Left ventricle myocardium superior (tissue), 1 donor: ENCODE data around the gene ZFR2. TPM values are rescaled to one million over a fixed set of nuclear protein-coding genes. Genes with fewer than 3 reads are reported as not detected.
A peak's percentile ranks its signal among the peaks of the same experiment; 100 is the strongest.
"Not testable (repeated sequence)": the region's sequence is repeated elsewhere in the genome, so short reads cannot be mapped to it uniquely, and the experiment has no call there.

ENCODE experiments used
- ATAC-seq: fragments of 200-7000 bp; cut with Tn5 transposase; one replicate; pipeline ENCODE4 v1.9.1; 2020; ENCODE audit warnings: mild to moderate bottlenecking, moderate library complexity
- DNase-seq: peaks from one replicate; pipeline ENCODE4 v3.0.0-alpha.2; 2020
- intact Hi-C: fragments of 100-400 bp; cut with micrococcal nuclease; formaldehyde crosslinking; loops from one replicate; pipeline ENCODE4 v1.11.0; 2022
- total RNA-seq: library from RNA; stranded (reverse); fragmentation: NEBNext Ultra II Directional; extraction: Animal tissue kit (Norgen Biotek cat#: 25700); gene quantifications from one replicate; pipeline ENCODE4 v1.2.1, GENCODE V29; 2021
- donor health status: DM: no; HTN: yes; CAD: no; lungs with severe emphysema.

The ZFR2 gene
- total RNA-seq, 1 donor from 2014 or later = not detected

- intact Hi-C loops = no loop called here
- DNase-seq (no peak), ATAC-seq (no peak)
These were observed 11.8 kb upstream of the ZFR2 start, which contains the start of gene ATCAY for GRCh38 chr19:3880471-3881271. Gene ATCAY, plus strand, starts transcription at chr19:3880685. Its CDS starts 5,083 bp downstream, at chr19:3885768.

- ATAC-seq (no peak), DNase-seq (no peak)
- intact Hi-C loops = no loop called here
These were observed 10.8 kb upstream of the ZFR2 start for GRCh38 chr19:3879656-3880055.

- ATAC-seq, intact Hi-C loops, DNase-seq: not testable (repeated sequence)
These were observed 5.9 kb upstream of the ZFR2 start for GRCh38 chr19:3874695-3875094.

- no peak for ATAC-seq
- intact Hi-C loops = no loop called here
These were observed 4.3 kb upstream of the ZFR2 start for GRCh38 chr19:3873151-3873550.

GRCh38 chr19:3867971-3868769 is 668 bp downstream of the ZFR2 start:
- no peak for ATAC-seq
- no peak for DNase-seq
- intact Hi-C loops = no loop called here

More at GRCh38 chr19:3873151-3873550, 4.3 kb upstream of the ZFR2 start:
- no peak for DNase-seq

- intact Hi-C loops = no loop called here
- no peak for DNase-seq
- no peak for ATAC-seq
These were observed 1.8 kb downstream of the ZFR2 start for GRCh38 chr19:3866910-3867638.

GRCh38 chr19:3863648-3864047 is 5.2 kb downstream of the ZFR2 start:
- DNase-seq = no peak
- intact Hi-C loops = no loop called here
- no peak for ATAC-seq

GRCh38 chr19:3862826-3863500 is 5.9 kb downstream of the ZFR2 start:
- no peak for DNase-seq
- ATAC-seq = no peak
- intact Hi-C loops = no loop called here

GRCh38 chr19:3860499-3860898 is 8.3 kb downstream of the ZFR2 start:
- intact Hi-C loops = no loop called here
- no peak for ATAC-seq

GRCh38 chr19:3857449-3858003 is 11.3 kb downstream of the ZFR2 start:
- intact Hi-C loops = no loop called here
- ATAC-seq (no peak), DNase-seq (no peak)

More at GRCh38 chr19:3860499-3860898, 8.3 kb downstream of the ZFR2 start:
- DNase-seq = no peak

GRCh38 chr19:3855320-3855719 is 13.5 kb downstream of the ZFR2 start:
- ATAC-seq (no peak), DNase-seq (no peak)
- intact Hi-C loops = no loop called here

GRCh38 chr19:3852614-3853254 is 16.1 kb downstream of the ZFR2 start:
- no peak for DNase-seq
- intact Hi-C loops = no loop called here
- ATAC-seq = peak; percentile 56

GRCh38 chr19:3852177-3852511 is 16.7 kb downstream of the ZFR2 start:
- intact Hi-C loops = no loop called here
- DNase-seq = no peak
- no peak for ATAC-seq

- ATAC-seq (no peak), DNase-seq (no peak)
- intact Hi-C loops = no loop called here
These were observed 17.3 kb downstream of the ZFR2 start for GRCh38 chr19:3851254-3852176.

- ATAC-seq (no peak), DNase-seq (no peak)
- intact Hi-C loops = no loop called here
These were observed 18.4 kb downstream of the ZFR2 start for GRCh38 chr19:3850320-3850972.

- intact Hi-C loops = no loop called here
- no peak for ATAC-seq
These were observed 19.1 kb downstream of the ZFR2 start for GRCh38 chr19:3849787-3850186.

GRCh38 chr19:3849092-3849491 is 19.7 kb downstream of the ZFR2 start:
- ATAC-seq (no peak), DNase-seq (no peak)
- intact Hi-C loops = no loop called here

More at GRCh38 chr19:3849787-3850186, 19.1 kb downstream of the ZFR2 start:
- no peak for DNase-seq
